Smooth muscle cell (in vitro differentiated cells): ENCODE measurements around the gene SPEM2. TPM values are rescaled to one million over a fixed set of nuclear protein-coding genes. Genes with fewer than 3 reads are reported as not detected.

Experiments used
- DNase-seq: peaks from one replicate; lab custom pipeline; 2025; ENCODE audit not compliant: unreplicated experiment; lab: John Stamatoyannopoulos, UW
- H2AFZ ChIP-seq: fragments of 200-600 bp; sonication (generic); 2 replicates; pipeline ENCODE4 v1.6.0; 2016; ENCODE audit warnings: antibody characterized with exemption, low read depth, mild to moderate bottlenecking
- H3F3A ChIP-seq: fragments of 200-600 bp; sonication (generic); 2 replicates; pipeline ENCODE4 v1.6.0; 2017; ENCODE audit warnings: antibody characterized with exemption, low read depth
- H3K27ac ChIP-seq: fragments of 200-600 bp; sonication (generic); 2 replicates; pipeline ENCODE4 v1.5.1; 2016; ENCODE audit warnings: low read depth, mild to moderate bottlenecking
- H3K27me3 ChIP-seq: fragments of 200-600 bp; sonication (generic); 2 replicates; pipeline ENCODE4 v1.6.1; 2016; ENCODE audit warnings: low read depth, mild to moderate bottlenecking
- H3K36me3 ChIP-seq: fragments of 200-600 bp; sonication (generic); 2 replicates; pipeline ENCODE4 v1.5.1; 2016; ENCODE audit warnings: low read depth
- H3K4me1 ChIP-seq: fragments of 200-600 bp; sonication (generic); 2 replicates; pipeline ENCODE4 v1.5.1; 2016; ENCODE audit warnings: low read depth
- H3K4me2 ChIP-seq: fragments of 200-600 bp; sonication (generic); 2 replicates; pipeline ENCODE4 v1.6.0; 2016; ENCODE audit warnings: mild to moderate bottlenecking
- H3K4me3 ChIP-seq: fragments of 200-600 bp; sonication (generic); 2 replicates; pipeline ENCODE4 v1.5.1; 2016; ENCODE audit warnings: mild to moderate bottlenecking
- H3K79me2 ChIP-seq: fragments of 200-600 bp; sonication (generic); 2 replicates; pipeline ENCODE4 v1.6.0; 2016; ENCODE audit warnings: low read depth, mild to moderate bottlenecking
- H3K9ac ChIP-seq: fragments of 200-600 bp; sonication (generic); 2 replicates; pipeline ENCODE4 v1.6.0; 2016; ENCODE audit warnings: low read depth
- H3K9me3 ChIP-seq: fragments of 200-600 bp; sonication (generic); replicated peaks from 2 replicates; pipeline ENCODE4 v1.5.1; 2016; ENCODE audit warnings: low read depth
- H4K20me1 ChIP-seq: fragments of 200-600 bp; sonication (generic); 2 replicates; pipeline ENCODE4 v1.6.0; 2016; ENCODE audit warnings: low read depth
- CTCF ChIP-seq: fragments of 200-600 bp; sonication (generic); IDR thresholded peaks from 2 replicates; pipeline ENCODE4 v1.5.1; 2017; ENCODE audit warnings: borderline replicate concordance, mild to moderate bottlenecking, antibody characterized with exemption; ENCODE audit not compliant: insufficient read depth, poor library complexity, severe bottlenecking
- WGBS: methylation state at CpG from one replicate; pipeline ENCODE4 v1.1.7; 2016; ENCODE audit warnings: low lambda C conversion rate; 5-methylcytosine and 5-hydroxymethylcytosine counted together
- polyA plus RNA-seq: library from polyadenylated mRNA; unstranded; fragments of >200 nt; fragmentation: Nextera tagmentation; extraction: Ambion mirVana; gene quantifications from 2 replicates; pipeline ENCODE4 v1.2.1, GENCODE V29; 2016
- total RNA-seq: library from RNA; depleted of rRNA; stranded (reverse); fragments of >200 nt; gene quantifications from 2 replicates; pipeline ENCODE4 v1.2.3, GENCODE V29; 2014

The SPEM2 gene
- total and polyA plus RNA-seq, 2 experiments from 2014 or later: 0.22 to 0.56 TPM

GRCh38 chr17:7383742-7384488 is 41.5 kb upstream of the SPEM2 start:
- no peak for TF ChIP-seq CTCF
- H3K4me2 ChIP-seq: peak overlapping the region; percentile 85
- no peak overlapping the region for H3K27ac ChIP-seq
- H2AFZ ChIP-seq: no peak overlapping the region
- H3K27me3 ChIP-seq: peaks cover 22% of the 10 kb centered on the region
- no peaks in the 10 kb centered on the region for H3K9me3 ChIP-seq
- H3K4me1 ChIP-seq: peaks cover 19% of the 10 kb centered on the region
- no peaks in the 10 kb centered on the region for H3K36me3 ChIP-seq
- H3K9ac ChIP-seq: no peak overlapping the region
- 23% methylated on average over 64 of the region's 65 CpGs for WGBS
- H4K20me1 ChIP-seq: no peaks in the 10 kb centered on the region
- DNase-seq: no peak
- peak overlapping the region; percentile 40 for H3K4me3 ChIP-seq
- H3K79me2 ChIP-seq: no peaks in the 10 kb centered on the region
- peaks cover 6% of the 10 kb centered on the region for H3F3A ChIP-seq

GRCh38 chr17:7384489-7385081 is 40.8 kb upstream of the SPEM2 start:
- H3K36me3 ChIP-seq: no peaks in the 10 kb centered on the region
- H4K20me1 ChIP-seq: peaks cover 5% of the 10 kb centered on the region
- H2AFZ ChIP-seq: no peak overlapping the region
- peaks cover 21% of the 10 kb centered on the region for H3K27me3 ChIP-seq
- WGBS: 65% methylated on average over 22 of the region's 23 CpGs
- H3K27ac ChIP-seq: no peak overlapping the region
- no peaks in the 10 kb centered on the region for H3K9me3 ChIP-seq
- H3K4me2 ChIP-seq: peak overlapping the region; percentile 85
- peaks cover 19% of the 10 kb centered on the region for H3K4me1 ChIP-seq
- H3F3A ChIP-seq: peaks cover 6% of the 10 kb centered on the region
- peak overlapping the region; percentile 40 for H3K4me3 ChIP-seq
- DNase-seq: no peak
- TF ChIP-seq CTCF: no peak
- H3K79me2 ChIP-seq: no peaks in the 10 kb centered on the region
- no peak overlapping the region for H3K9ac ChIP-seq

GRCh38 chr17:7388856-7389255 is 36.6 kb upstream of the SPEM2 start:
- Histone ChIP-seq H3K9ac (no peak overlapping the region), H3K9me3 (no peaks in the 10 kb centered on the region)
- 99% methylated on average over 10 of the region's 10 CpGs for WGBS

More at GRCh38 chr17:7388856-7389255, 36.6 kb upstream of the SPEM2 start:
- no peaks in the 10 kb centered on the region for H3K27me3 ChIP-seq
- no peak for DNase-seq
- peaks cover 6% of the 10 kb centered on the region for H3F3A ChIP-seq
- H3K4me3 ChIP-seq: no peak overlapping the region
- no peak overlapping the region for H3K4me2 ChIP-seq
- peaks cover 23% of the 10 kb centered on the region for H4K20me1 ChIP-seq
- TF ChIP-seq CTCF: no peak
- H3K36me3 ChIP-seq: no peaks in the 10 kb centered on the region
- no peaks in the 10 kb centered on the region for H3K79me2 ChIP-seq
- H3K4me1 ChIP-seq: peaks cover 14% of the 10 kb centered on the region
- no peak overlapping the region for H2AFZ ChIP-seq
- H3K27ac ChIP-seq: no peak overlapping the region
